Tibial nerve (tissue), 4 donors: ENCODE data around the gene SCN8A. TPM values are rescaled to one million over a fixed set of nuclear protein-coding genes. Genes with fewer than 3 reads are reported as not detected.

Source experiments
- DNase-seq, 2 donors: peaks; one replicate each; pipeline ENCODE4 v3.0.0-alpha.2; 2019; ENCODE audit warnings: low spot score in 2 of 2
- H3K27ac ChIP-seq, 4 donors: fragments of 200-600 bp; sonication (generic) in 3 of 4; one replicate each; pipeline ENCODE4 v1.5.1; 2017 to 2019; ENCODE audit warnings: mild to moderate bottlenecking in 1 of 4
- H3K27me3 ChIP-seq, 2 donors: fragments of 200-600 bp; sonication (generic) in 1 of 2; one replicate each; pipeline versions ENCODE4 v1.5.1 to v1.6.0; 2017 to 2019
- H3K36me3 ChIP-seq, 3 donors: fragments of 200-600 bp; sonication (generic); one replicate each; pipeline ENCODE4 v1.5.1; 2018 to 2019
- H3K4me1 ChIP-seq, 4 donors: fragments of 200-600 bp; sonication (generic) in 3 of 4; one replicate each; pipeline ENCODE4 v1.5.1; 2017 to 2019
- H3K4me3 ChIP-seq, 4 donors: fragments of 200-600 bp; sonication (generic) in 3 of 4; one replicate each; pipeline ENCODE4 v1.5.1; 2017 to 2019; ENCODE audit warnings: mild to moderate bottlenecking in 1 of 4, moderate library complexity in 1 of 4
- H3K9me3 ChIP-seq, 4 donors: fragments of 200-600 bp; sonication (generic) in 3 of 4; one replicate each; pipeline ENCODE4 v1.5.1; 2017 to 2019
- EP300 ChIP-seq, 2 donors: sonication (generic); formaldehyde crosslinking; IDR thresholded peaks; one replicate each; pipeline ENCODE4 v1.6.1; 2017; ENCODE audit warnings: antibody characterized with exemption in 2 of 2, mild to moderate bottlenecking in 1 of 2
- POLR2A ChIP-seq, 2 donors: fragments of 450-650 bp; IDR thresholded peaks; one replicate each; pipeline ENCODE4 v1.6.1; 2017; ENCODE audit warnings: antibody characterized with exemption in 2 of 2, mild to moderate bottlenecking in 2 of 2, moderate library complexity in 2 of 2
- WGBS, 2 donors: methylation state at CpG; one replicate each; pipeline ENCODE4 v1.1.5; 2018; 5-methylcytosine and 5-hydroxymethylcytosine counted together
- total RNA-seq, 4 donors: library from RNA; depleted of rRNA; stranded (reverse); fragments of >200 nt; gene quantifications; one replicate each; pipeline ENCODE4 v1.1.0, GENCODE V29; 2016
- TF ChIP-seq, protein P1 (sequence below), 5 experiments: fragments of 200-600 bp in 3 of 5; fragments of 450-650 bp in 2 of 5; sonication (generic) in 3 of 5; IDR thresholded peaks; one replicate each; pipeline ENCODE4 v1.5.1; 2016 to 2019; ENCODE audit warnings: antibody characterized with exemption in 5 of 5, mild to moderate bottlenecking in 3 of 5, moderate library complexity in 2 of 5

The SCN8A gene
- total RNA-seq, 4 donors from 2014 or later = 0.21 to 3.3 (median 0.50) TPM

DNA sequence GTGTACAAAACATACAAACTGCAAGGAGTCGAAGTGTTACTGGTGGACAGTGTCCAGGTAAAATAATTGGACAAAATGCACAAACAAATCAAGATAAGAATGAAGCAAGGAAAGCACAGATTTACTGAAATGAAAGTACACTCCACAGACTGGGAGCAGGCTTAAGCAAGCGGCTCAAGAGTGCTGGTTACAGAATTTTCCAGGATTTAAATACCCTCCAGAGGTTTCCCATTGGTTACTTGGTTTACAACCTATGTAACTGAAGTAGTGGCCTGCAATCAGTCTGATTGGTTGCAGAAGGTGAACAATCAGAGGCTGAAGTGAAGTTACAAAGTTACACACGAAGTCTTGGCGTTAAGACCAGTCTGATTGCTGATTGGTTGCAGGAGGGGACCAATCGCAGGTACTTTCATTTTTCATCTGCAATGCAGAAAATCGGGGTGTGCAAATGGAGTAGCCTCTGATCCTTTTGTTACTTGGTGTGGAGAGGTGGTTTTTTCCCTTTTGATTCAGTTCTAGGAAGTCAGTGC is 11.6 kb upstream of the SCN8A start:
- TF ChIP-seq POLR2A (IDR thresholded peaks at IDR 0.05) (no peak), EP300 (IDR thresholded peaks at IDR 0.05) (no peak)
- TF ChIP-seq, protein P1, sequence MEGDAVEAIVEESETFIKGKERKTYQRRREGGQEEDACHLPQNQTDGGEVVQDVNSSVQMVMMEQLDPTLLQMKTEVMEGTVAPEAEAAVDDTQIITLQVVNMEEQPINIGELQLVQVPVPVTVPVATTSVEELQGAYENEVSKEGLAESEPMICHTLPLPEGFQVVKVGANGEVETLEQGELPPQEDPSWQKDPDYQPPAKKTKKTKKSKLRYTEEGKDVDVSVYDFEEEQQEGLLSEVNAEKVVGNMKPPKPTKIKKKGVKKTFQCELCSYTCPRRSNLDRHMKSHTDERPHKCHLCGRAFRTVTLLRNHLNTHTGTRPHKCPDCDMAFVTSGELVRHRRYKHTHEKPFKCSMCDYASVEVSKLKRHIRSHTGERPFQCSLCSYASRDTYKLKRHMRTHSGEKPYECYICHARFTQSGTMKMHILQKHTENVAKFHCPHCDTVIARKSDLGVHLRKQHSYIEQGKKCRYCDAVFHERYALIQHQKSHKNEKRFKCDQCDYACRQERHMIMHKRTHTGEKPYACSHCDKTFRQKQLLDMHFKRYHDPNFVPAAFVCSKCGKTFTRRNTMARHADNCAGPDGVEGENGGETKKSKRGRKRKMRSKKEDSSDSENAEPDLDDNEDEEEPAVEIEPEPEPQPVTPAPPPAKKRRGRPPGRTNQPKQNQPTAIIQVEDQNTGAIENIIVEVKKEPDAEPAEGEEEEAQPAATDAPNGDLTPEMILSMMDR (IDR thresholded peaks at IDR 0.05) = no peak
- Histone ChIP-seq H3K36me3 (no peaks in the 10 kb centered on the region), H3K27ac (no peak overlapping the region), H3K4me1 (no peaks in the 10 kb centered on the region), H3K9me3 (peaks cover 0 to 10% (median 0%) of the 10 kb centered on the region in 4 donors), H3K4me3 (no peak overlapping the region), H3K27me3 (no peaks in the 10 kb centered on the region)
- WGBS, 2 donors = 84% methylated on average over 6 of the region's 6 CpGs
- DNase-seq = no peak

DNA sequence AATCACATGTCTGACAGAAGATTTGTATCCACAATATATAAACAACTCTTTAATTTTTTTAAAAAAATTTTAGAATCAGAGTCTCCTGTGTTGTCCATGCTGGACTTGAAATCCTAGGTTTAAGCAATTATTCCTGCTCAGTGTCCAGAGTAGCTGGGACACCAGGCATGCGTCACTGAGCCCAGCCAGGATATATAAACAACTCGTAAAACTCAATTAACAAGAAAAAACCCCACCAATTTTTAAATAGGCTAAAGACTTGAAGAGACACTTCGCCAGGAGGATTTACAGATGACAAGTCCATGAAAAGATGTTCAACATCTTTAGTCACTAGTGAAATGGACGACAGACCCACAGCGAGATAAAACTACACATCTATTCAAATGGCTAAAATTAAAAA is 2.0 kb upstream of the SCN8A start:
- Histone ChIP-seq H3K27me3 (peaks cover 0 to 63% of the 10 kb centered on the region in 2 donors), H3K4me1 (peaks cover 0 to 18% (median 7%) of the 10 kb centered on the region in 4 donors), H3K36me3 (no peaks in the 10 kb centered on the region), H3K27ac (no peak overlapping the region), H3K9me3 (no peaks in the 10 kb centered on the region), H3K4me3 (no peak overlapping the region)
- DNase-seq = no peak
- 73 to 74% methylated on average over 5 of the region's 5 CpGs for WGBS, 2 donors
- TF ChIP-seq EP300 (IDR thresholded peaks at IDR 0.05) = no peak
- no peak for TF ChIP-seq POLR2A (IDR thresholded peaks at IDR 0.05)
- TF ChIP-seq, protein P1 (IDR thresholded peaks at IDR 0.05) = no peak

DNA sequence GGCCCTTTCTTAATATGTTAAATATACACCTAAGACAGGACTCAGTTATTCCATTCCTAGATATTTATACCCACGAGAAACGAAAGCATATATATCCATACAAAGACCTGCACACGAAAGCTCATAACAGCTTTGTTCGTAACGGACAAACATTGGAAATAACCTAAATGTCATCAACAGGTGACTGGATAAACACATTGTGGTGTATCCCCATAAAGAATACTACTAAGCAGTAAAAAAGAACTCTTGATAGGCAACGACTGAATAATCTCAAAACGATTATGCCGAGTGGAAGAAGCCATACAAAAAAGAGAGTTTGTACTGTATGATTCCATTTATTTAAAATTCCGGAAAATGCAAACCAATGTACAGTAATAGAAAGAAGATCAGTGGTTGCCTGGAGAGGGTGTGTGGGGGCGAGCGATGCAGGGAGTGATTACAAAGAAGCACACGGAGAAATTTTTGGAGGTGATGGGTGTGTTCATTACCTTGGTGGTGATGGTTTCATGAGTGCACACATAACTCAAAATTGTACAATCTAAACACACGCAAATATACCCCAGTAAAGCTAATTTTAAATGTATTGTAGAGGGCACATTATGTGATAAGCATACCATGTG is 1.4 kb upstream of the SCN8A start:
- Histone ChIP-seq H3K36me3 (no peaks in the 10 kb centered on the region), H3K4me1 (peaks cover 0 to 18% (median 7%) of the 10 kb centered on the region in 4 donors), H3K9me3 (no peaks in the 10 kb centered on the region), H3K27me3 (peaks cover 0 to 68% of the 10 kb centered on the region in 2 donors), H3K27ac (no peak overlapping the region), H3K4me3 (no peak overlapping the region)
- TF ChIP-seq EP300 (IDR thresholded peaks at IDR 0.05) = no peak
- TF ChIP-seq, protein P1 (IDR thresholded peaks at IDR 0.05) = no peak
- TF ChIP-seq POLR2A (IDR thresholded peaks at IDR 0.05) = no peak
- DNase-seq = no peak
- WGBS, 2 donors = 76 to 84% methylated on average over 13 of the region's 13 CpGs

- H3K27ac ChIP-seq = no peak overlapping the region
- no peaks in the 10 kb centered on the region for H3K9me3 ChIP-seq
- 8 to 16% methylated on average over 15 to 27 of the region's 67 CpGs for WGBS, 2 donors
- peaks cover 0 to 68% of the 10 kb centered on the region in 2 donors for H3K27me3 ChIP-seq
- DNase-seq = no peak
- H3K4me1 ChIP-seq = peaks cover 0 to 18% (median 7%) of the 10 kb centered on the region in 4 donors
- TF ChIP-seq EP300 (IDR thresholded peaks at IDR 0.05) = no peak
- TF ChIP-seq, protein P1 (IDR thresholded peaks at IDR 0.05) = peak; percentile 27 to 64 (median 40)
- peak overlapping the region in 2 of 4 donors; percentile 24 to 71 for H3K4me3 ChIP-seq
- no peaks in the 10 kb centered on the region for H3K36me3 ChIP-seq
Measured at GRCh38 chr12:51590347-51591015, 552 bp upstream of the SCN8A start.
